HEK293T (cell line): ENCODE measurements around the gene SAMD8.
A peak's percentile ranks its signal among the peaks of the same experiment; 100 is the strongest.
"Not testable (repeated sequence)": the region's sequence is repeated elsewhere in the genome, so short reads cannot be mapped to it uniquely, and the experiment has no call there.

Source experiments
- CTCF ChIA-PET: fragments of 350-600 bp; formaldehyde crosslinking; extraction: SDS; loops from one replicate; lab custom pipeline; 2021; ENCODE audit warnings: antibody characterized with exemption, inconsistent platforms; lab: Yijun Ruan, JAX
- POLR2A ChIA-PET: fragments of 350-600 bp; formaldehyde crosslinking; extraction: SDS; loops from one replicate; lab custom pipeline; 2020; ENCODE audit warnings: antibody characterized with exemption, inconsistent platforms; lab: Yijun Ruan, JAX
- DNase-seq: peaks from one replicate; pipeline ENCODE4 v3.0.0; 2012; ENCODE audit warnings: mixed read lengths; ENCODE audit errors: extremely low spot score
- ARNT ChIP-seq: fragments of 450-650 bp; IDR thresholded peaks from 2 replicates; pipeline ENCODE4 v1.6.1; 2017; ENCODE audit warnings: mild to moderate bottlenecking
- BHLHE40 ChIP-seq: fragments of 450-650 bp; IDR thresholded peaks from 2 replicates; pipeline ENCODE4 v1.6.1; 2016; ENCODE audit warnings: mild to moderate bottlenecking, moderate library complexity, borderline replicate concordance
- CTBP1 ChIP-seq: fragments of 450-650 bp; IDR thresholded peaks from 2 replicates; pipeline ENCODE4 v1.6.1; 2016; ENCODE audit warnings: borderline replicate concordance
- ELF4 ChIP-seq: fragments of 450-650 bp; IDR thresholded peaks from 2 replicates; pipeline ENCODE4 v1.6.1; 2017; ENCODE audit warnings: antibody characterized with exemption
- FOXA1 ChIP-seq: fragments of 450-650 bp; IDR thresholded peaks from 2 replicates; pipeline ENCODE4 v1.6.1; 2016; ENCODE audit warnings: mild to moderate bottlenecking
- FOXK2 ChIP-seq: fragments of 450-650 bp; IDR thresholded peaks from 2 replicates; pipeline ENCODE4 v1.6.1; 2016; ENCODE audit warnings: mild to moderate bottlenecking
- FOXM1 ChIP-seq: fragments of 450-650 bp; IDR thresholded peaks from 2 replicates; pipeline ENCODE4 v1.6.1; 2017; ENCODE audit warnings: mild to moderate bottlenecking, borderline replicate concordance
- HDGF ChIP-seq: fragments of 450-650 bp; IDR thresholded peaks from 2 replicates; pipeline ENCODE4 v1.6.1; 2017; ENCODE audit warnings: antibody characterized with exemption, borderline replicate concordance
- L3MBTL2 ChIP-seq: fragments of 450-650 bp; conservative IDR thresholded peaks from 2 replicates; pipeline ENCODE4 v1.6.1; 2016; ENCODE audit warnings: mild to moderate bottlenecking
- LEF1 ChIP-seq: fragments of 450-650 bp; IDR thresholded peaks from 2 replicates; pipeline ENCODE4 v1.6.1; 2017; ENCODE audit warnings: mild to moderate bottlenecking, borderline replicate concordance
- NFRKB ChIP-seq: fragments of 450-650 bp; IDR thresholded peaks from 2 replicates; pipeline ENCODE4 v1.6.1; 2016; ENCODE audit warnings: mild to moderate bottlenecking, moderate library complexity
- PKNOX1 ChIP-seq: fragments of 450-650 bp; IDR thresholded peaks from 2 replicates; pipeline ENCODE4 v1.6.1; 2016
- SP1 ChIP-seq: fragments of 450-650 bp; IDR thresholded peaks from 2 replicates; pipeline ENCODE4 v1.6.1; 2017
- SUZ12 ChIP-seq: fragments of 450-650 bp; IDR thresholded peaks from 2 replicates; pipeline ENCODE4 v1.6.1; 2016; ENCODE audit warnings: mild to moderate bottlenecking
- TARDBP ChIP-seq: fragments of 450-650 bp; IDR thresholded peaks from 2 replicates; pipeline ENCODE4 v1.6.1; 2016
- ZNF384 ChIP-seq: fragments of 450-650 bp; IDR thresholded peaks from 2 replicates; pipeline ENCODE4 v1.6.1; 2016

SAMD8 gene

DNA sequence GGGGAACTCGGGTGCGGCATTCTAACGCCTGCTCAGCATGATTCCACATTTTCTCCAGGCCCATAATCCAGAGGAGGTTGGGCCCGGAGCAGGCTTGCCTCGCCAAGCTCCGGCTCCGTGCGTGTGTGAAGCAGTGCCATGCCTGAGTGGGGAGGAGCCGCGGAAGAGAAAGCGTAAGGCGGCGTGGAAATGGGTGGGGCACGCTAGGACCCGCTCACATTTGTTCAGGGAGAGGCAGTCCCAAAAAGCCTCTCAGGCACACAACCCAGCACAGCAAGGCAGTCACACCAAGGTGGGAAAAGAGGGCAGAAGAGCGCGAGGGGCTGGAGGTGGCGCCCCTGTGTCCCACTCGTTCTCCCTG is 98.4 kb downstream of the SAMD8 start:
- CTCF ChIA-PET: interaction anchor here (0.6 to 1.1 kb wide), 3 partner anchors 10 to 26 kb away, joined by 3 to 4 read pairs (median 3); partner anchors contain the start of gene COMTD1
- TF ChIP-seq L3MBTL2 (peak; percentile 73), BHLHE40 (no peak), NFRKB (no peak)
- peak; percentile 48 for DNase-seq
- POLR2A ChIA-PET: interaction anchor here (0.6 to 4.0 kb wide), 12 partner anchors 8 to 91 kb away, joined by 3 to 48 read pairs (median 4); partner anchors contain the start of gene COMTD1

- TF ChIP-seq BHLHE40: no peak
- no peak for TF ChIP-seq ZNF384
- TF ChIP-seq CTBP1: peak; percentile 78
- TF ChIP-seq TARDBP: peak; percentile 57
- TF ChIP-seq ELF4: no peak
- no peak for TF ChIP-seq PKNOX1
- no peak for TF ChIP-seq FOXK2
- peak; percentile 81 for TF ChIP-seq FOXM1
- no peak for TF ChIP-seq SUZ12
- TF ChIP-seq ARNT: no peak
- POLR2A ChIA-PET: interaction anchor here (0.6 to 4.0 kb wide), 18 partner anchors 9 to 191 kb away, joined by 3 to 48 read pairs (median 4); partner anchors contain the start of genes COMTD1, SAMD8 and ZNF503
- CTCF ChIA-PET: interaction anchor here (0.6 to 1.7 kb wide), 4 partner anchors 11 to 26 kb away, joined by 3 to 8 read pairs (median 4); partner anchors contain the start of gene COMTD1
- peak; percentile 94 for DNase-seq
Observed at GRCh38 chr10:75210282-75211006, 99.0 kb downstream of the SAMD8 start, which contains the start of gene VDAC2. TSS of gene VDAC2 (plus strand) at chr10:75210796. CDS start at chr10:75211159, 363 bp downstream.

DNA sequence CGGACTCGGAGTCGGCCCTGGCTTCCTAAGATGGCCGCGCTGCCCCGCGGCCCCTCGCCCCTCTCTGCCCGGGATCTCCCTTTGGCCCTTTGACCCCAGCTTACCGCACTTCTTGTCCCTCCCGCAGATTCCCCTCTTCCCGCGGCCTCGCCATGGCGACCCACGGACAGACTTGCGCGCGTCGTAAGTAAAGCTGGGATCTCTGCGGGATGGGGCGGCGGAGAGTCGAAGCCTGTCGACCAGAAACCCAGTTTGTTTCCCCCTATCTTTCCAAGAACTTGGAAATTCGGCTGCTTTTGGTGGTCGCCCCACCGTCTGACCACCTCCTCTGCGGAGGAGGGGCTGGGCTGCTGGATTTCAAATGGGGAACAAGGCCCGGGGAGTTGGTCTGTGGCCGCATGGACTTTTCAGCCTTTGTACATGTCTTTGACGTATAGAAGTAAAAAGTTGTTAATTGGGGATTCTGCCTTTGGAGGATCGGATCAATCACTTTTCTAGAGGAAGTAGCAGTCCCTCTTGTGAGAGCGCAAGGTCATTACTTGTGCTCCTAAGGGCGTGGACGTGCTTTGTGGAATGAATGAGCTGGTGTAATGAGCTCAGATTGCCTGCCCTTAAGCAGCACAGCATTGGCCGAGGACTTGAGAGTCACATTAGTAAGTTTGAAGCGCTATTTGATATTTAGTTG is 99.7 kb downstream of the SAMD8 start:
- DNase-seq: peak; percentile 44
- no peak for TF ChIP-seq ARNT
- TF ChIP-seq L3MBTL2: no peak
- no peak for TF ChIP-seq TARDBP
- TF ChIP-seq FOXM1: no peak
- no peak for TF ChIP-seq ELF4
- no peak for TF ChIP-seq LEF1
- no peak for TF ChIP-seq SUZ12
- no peak for TF ChIP-seq FOXK2
- no peak for TF ChIP-seq ZNF384
- TF ChIP-seq SP1: no peak
- no peak for TF ChIP-seq CTBP1
- TF ChIP-seq PKNOX1: no peak
- no peak for TF ChIP-seq NFRKB
- TF ChIP-seq BHLHE40: no peak
- no peak for TF ChIP-seq FOXA1
- no peak for TF ChIP-seq HDGF
- ChIA-PET POLR2A (interaction anchor here (0.8 to 4.0 kb wide), 18 partner anchors 8 to 191 kb away, joined by 3 to 48 read pairs (median 4); partner anchors contain the start of genes COMTD1, SAMD8 and ZNF503), CTCF (interaction anchor here (0.6 to 1.7 kb wide), 2 partner anchors 12 to 19 kb away, joined by 3 to 8 read pairs; no protein-coding TSS in a partner anchor)

DNA sequence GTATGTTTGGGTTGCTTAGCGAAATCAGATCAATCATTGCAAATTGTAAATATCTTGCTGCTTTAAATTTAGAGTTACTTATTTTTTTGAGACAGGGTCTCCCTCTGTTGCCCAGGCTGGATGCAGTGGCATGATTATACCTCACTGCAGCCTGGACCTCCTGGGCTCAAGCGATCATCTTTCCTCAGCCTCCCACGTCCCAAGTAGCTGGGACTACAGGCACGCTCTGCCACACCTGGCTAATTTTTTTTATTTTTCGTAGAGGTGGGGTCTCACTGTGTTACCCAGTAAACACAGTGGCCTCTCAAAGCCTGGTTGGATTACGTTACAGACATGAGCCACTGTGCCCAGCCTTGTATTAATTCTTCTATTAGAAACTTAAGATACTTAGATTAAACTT is 100.9 kb downstream of the SAMD8 start:
- TF ChIP-seq FOXM1: no peak
- no peak for TF ChIP-seq ARNT
- TF ChIP-seq FOXK2: no peak
- no peak for TF ChIP-seq TARDBP
- no peak for TF ChIP-seq HDGF
- no peak for TF ChIP-seq NFRKB
- no peak for TF ChIP-seq LEF1
- TF ChIP-seq BHLHE40: no peak
- no peak for TF ChIP-seq CTBP1
- no peak for TF ChIP-seq ZNF384
- no peak for TF ChIP-seq SP1
- no peak for TF ChIP-seq PKNOX1
- TF ChIP-seq L3MBTL2: no peak
- no peak for TF ChIP-seq SUZ12
- no peak for TF ChIP-seq FOXA1
- TF ChIP-seq ELF4: no peak
- POLR2A ChIA-PET: interaction anchor here (1.2 to 4.0 kb wide), 3 partner anchors 21 to 189 kb away, joined by 3 to 48 read pairs (median 4); partner anchors contain the start of genes COMTD1 and ZNF503
- DNase-seq: no peak
- CTCF ChIA-PET: interaction anchor here (0.6 kb wide), 1 partner anchor 390 kb away, joined by 3 read pairs; no protein-coding TSS in a partner anchor

DNA sequence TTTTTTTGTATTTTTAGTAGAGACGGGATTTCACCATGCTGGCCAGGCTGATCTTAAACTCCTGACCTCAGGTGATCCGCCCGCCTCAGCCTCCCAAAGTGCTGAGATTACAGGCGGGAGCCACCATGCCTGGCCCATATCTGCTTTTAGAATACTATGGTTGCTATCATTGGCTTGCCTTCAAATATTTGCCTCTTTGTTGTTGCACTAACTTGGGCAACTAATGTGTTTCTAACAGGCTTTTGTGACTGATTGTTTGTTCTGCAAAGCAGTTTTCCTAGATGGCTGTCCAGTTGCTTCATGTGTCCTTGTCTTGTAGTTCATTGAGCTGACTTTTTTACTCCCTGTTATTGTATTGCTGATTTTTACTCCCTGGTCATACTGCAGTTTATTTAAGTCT is 108.8 kb downstream of the SAMD8 start:
- ChIA-PET POLR2A (no interaction called here), CTCF (no interaction called here)
- no peak for DNase-seq
- TF ChIP-seq ELF4 (no peak), ARNT (no peak), SUZ12 (no peak), FOXK2 (no peak)

GRCh38 chr10:75221492-75221891 is 110.0 kb downstream of the SAMD8 start:
- CTCF ChIA-PET: interaction anchor here (1.0 kb wide), 1 partner anchor 10 kb away, joined by 3 read pairs; no protein-coding TSS in a partner anchor

More at GRCh38 chr10:75221492-75221891, 110.0 kb downstream of the SAMD8 start:
- DNase-seq: not testable (repeated sequence)
- POLR2A ChIA-PET: interaction anchor here (1.5 kb wide), 1 partner anchor 11 kb away, joined by 5 read pairs; the partner anchor contains the start of gene VDAC2
